GM12878 (cell line): ENCODE results near the gene PRKRA. TPM values are rescaled to one million over a fixed set of nuclear protein-coding genes. Genes with fewer than 3 reads are reported as not detected.

Source experiments
- ATAC-seq: fragments of 200-7000 bp; cut with Tn5 transposase; 3 replicates; pipeline ENCODE4 v1.9.1; 2020; ENCODE audit warnings: mild to moderate bottlenecking, moderate library complexity
- BruUV-seq: library from RNA; stranded (reverse); fragments of 400-500 nt; replicated peaks from 2 replicates; lab custom pipeline; 2021; lab: Mats Ljungman, UMichigan
- CTCF ChIA-PET: fragments of 300-600 bp; sonication (Branson Sonifier 250); formaldehyde crosslinking; extraction: SDS; loops from one replicate; lab custom pipeline; 2021; ENCODE audit warnings: inconsistent platforms; lab: Yijun Ruan, JAX
- POLR2A ChIA-PET: fragments of 350-600 bp; formaldehyde crosslinking; extraction: SDS; loops from one replicate; lab custom pipeline; 2021; ENCODE audit warnings: inconsistent platforms; lab: Charles Lee
- RAD21 ChIA-PET: fragments of 300-600 bp; sonication (Branson Sonifier 250); formaldehyde crosslinking; loops from one replicate; lab custom pipeline; 2023; ENCODE audit warnings: antibody characterized with exemption; ENCODE audit not compliant: unreplicated experiment; lab: Charles Lee
- SMC1A ChIA-PET: fragments of 300-600 bp; sonication (Branson Sonifier 250); formaldehyde crosslinking; loops from one replicate; lab custom pipeline; 2023; ENCODE audit not compliant: unreplicated experiment, uncharacterized antibody; lab: Charles Lee
- DNase-seq: peaks from one replicate; pipeline ENCODE4 v3.0.0-alpha.2; 2011; ENCODE audit warnings: low read depth, low spot score
- FAIRE-seq: peaks from 3 replicates; lab custom pipeline; 2011; peaks lifted over from hg19 to GRCh38; lab: Jason Lieb, UNC
- H2AFZ ChIP-seq: 2 replicates; pipeline ENCODE4 v1.6.0; 2011; ENCODE audit warnings: low read depth, low read length, control low read depth; ENCODE audit not compliant: control insufficient read depth
- H3K27ac ChIP-seq: 2 replicates; pipeline ENCODE4 v1.5.1; 2011; ENCODE audit warnings: control low read depth; ENCODE audit not compliant: control insufficient read depth, insufficient read depth
- H3K27me3 ChIP-seq, 2 experiments: replicated peaks in 1 of 2; 2 replicates each; pipeline versions ENCODE4 v1.6.0 to v1.6.1; 2011; ENCODE audit warnings: low read length in 1 of 2; ENCODE audit not compliant: control insufficient read depth in 2 of 2, insufficient read depth in 2 of 2
- H3K36me3 ChIP-seq, 2 experiments: 2 replicates each; pipeline ENCODE4 v1.5.1; 2011; ENCODE audit warnings: low read length in 1 of 2; ENCODE audit not compliant: control insufficient read depth in 2 of 2, insufficient read depth in 2 of 2
- H3K4me1 ChIP-seq: 2 replicates; pipeline ENCODE4 v1.6.1; 2011; ENCODE audit warnings: mild to moderate bottlenecking, low read length, moderate library complexity, mixed read lengths; ENCODE audit not compliant: control insufficient read depth, insufficient read depth
- H3K4me2 ChIP-seq: 2 replicates; pipeline ENCODE4 v1.6.0; 2011; ENCODE audit warnings: control low read depth; ENCODE audit not compliant: control insufficient read depth, insufficient read depth
- H3K4me3 ChIP-seq: fragments of 200-600 bp; sonication (generic); 2 replicates; pipeline ENCODE4 v1.5.1; 2016
- H3K79me2 ChIP-seq: 2 replicates; pipeline ENCODE4 v1.6.0; 2011; ENCODE audit warnings: low read length; ENCODE audit not compliant: control insufficient read depth, insufficient read depth
- H3K9ac ChIP-seq: 2 replicates; pipeline ENCODE4 v1.8.0; 2011; ENCODE audit warnings: low read length, control low read depth, mixed read lengths; ENCODE audit not compliant: control insufficient read depth, insufficient read depth
- H3K9me3 ChIP-seq: replicated peaks from 3 replicates; pipeline ENCODE4 v1.5.1; 2011; ENCODE audit warnings: mild to moderate bottlenecking, low read length; ENCODE audit not compliant: control insufficient read depth, insufficient read depth
- H4K20me1 ChIP-seq: 2 replicates; pipeline ENCODE4 v1.6.0; 2011; ENCODE audit not compliant: control insufficient read depth, insufficient read depth
- ATF7 ChIP-seq: fragments of 450-650 bp; IDR thresholded peaks from 2 replicates; pipeline ENCODE4 v1.6.1; 2016; ENCODE audit warnings: low read depth, mild to moderate bottlenecking
- CREB1 ChIP-seq: IDR thresholded peaks from 2 replicates; pipeline ENCODE4 v1.6.1; 2012; ENCODE audit warnings: low read depth, mild to moderate bottlenecking, inconsistent platforms
- DPF2 ChIP-seq: fragments of 450-650 bp; IDR thresholded peaks from 2 replicates; pipeline ENCODE4 v1.6.1; 2017; ENCODE audit warnings: mild to moderate bottlenecking
- FOS ChIP-seq: IDR thresholded peaks from 3 replicates; pipeline ENCODE4 v1.6.1; 2011; ENCODE audit warnings: borderline replicate concordance; ENCODE audit not compliant: insufficient read length; ENCODE audit errors: extremely low read depth
- HDAC2 ChIP-seq: fragments of 200-600 bp; sonication (generic); IDR thresholded peaks from 2 replicates; pipeline ENCODE4 v1.6.1; 2017
- HDAC6 ChIP-seq: fragments of 200-600 bp; sonication (generic); IDR thresholded peaks from one replicate; pipeline ENCODE4 v1.8.0; 2017; ENCODE audit warnings: antibody characterized with exemption; ENCODE audit not compliant: unreplicated experiment
- NFIC ChIP-seq: IDR thresholded peaks from 2 replicates; pipeline ENCODE4 v1.6.1; 2012; ENCODE audit warnings: low read depth, mild to moderate bottlenecking, inconsistent platforms, low read length, moderate library complexity
- POLR2A ChIP-seq: IDR thresholded peaks from 2 replicates; pipeline ENCODE4 v1.6.1; 2011; ENCODE audit warnings: low read depth, mild to moderate bottlenecking, low read length
- SUZ12 ChIP-seq: fragments of 200-600 bp; sonication (generic); IDR thresholded peaks from one replicate; pipeline ENCODE4 v1.6.1; 2018; ENCODE audit warnings: antibody characterized with exemption, mild to moderate bottlenecking; ENCODE audit not compliant: unreplicated experiment
- YBX1 ChIP-seq: fragments of 450-650 bp; IDR thresholded peaks from 2 replicates; pipeline ENCODE4 v1.6.1; 2016; ENCODE audit warnings: antibody characterized with exemption
- ZNF207 ChIP-seq: fragments of 450-650 bp; IDR thresholded peaks from 2 replicates; pipeline ENCODE4 v1.6.1; 2014; ENCODE audit warnings: antibody characterized with exemption, mild to moderate bottlenecking, borderline replicate concordance
- ZNF24 ChIP-seq: fragments of 450-650 bp; IDR thresholded peaks from 2 replicates; pipeline ENCODE4 v1.6.1; 2017; ENCODE audit warnings: antibody characterized with exemption, mild to moderate bottlenecking
- ZNF384 ChIP-seq: IDR thresholded peaks from 2 replicates; pipeline ENCODE4 v1.6.1; 2012; ENCODE audit warnings: low read depth, mild to moderate bottlenecking, low read length, improper control_type of control experiment, borderline replicate concordance
- WGBS: methylation state at CpG from one replicate; pipeline ENCODE4 v1.1.6; 2016; ENCODE audit warnings: low lambda C conversion rate; ENCODE audit not compliant: insufficient replicate concordance, insufficient coverage; ENCODE audit errors: missing lambda C conversion rate; 5-methylcytosine and 5-hydroxymethylcytosine counted together
- in situ Hi-C: fragments of 300-500 bp; cut with MboI; formaldehyde crosslinking; loops from 9 replicates; pipeline ENCODE4 v1.14.3; 2018; ENCODE audit warnings: mixed read lengths
- intact Hi-C: fragments of 100-400 bp; cut with micrococcal nuclease; formaldehyde crosslinking; loops from one replicate; pipeline ENCODE4 v1.14.2; 2022; ENCODE audit not compliant: unreplicated experiment
- polyA plus RNA-seq, 11 experiments: library from polyadenylated mRNA; depleted of rRNA in 4 of 11; unstranded in 6 of 11; stranded (reverse) in 5 of 11; fragments of >200 nt; fragmentation: Nextera tagmentation in 4 of 11; fragmentation: Illumina TruSeq in 1 of 11; extraction: Ambion mirVana in 4 of 11; extraction: Trizol in 1 of 11; gene quantifications; 1 replicate in 1 of 11; 2 replicates in 10 of 11; pipeline versions ENCODE4 v1.2.1 to v1.2.3, GENCODE V29; 2011 to 2016; ENCODE audit warnings: inconsistent platforms in 2 of 11, missing spikeins in 2 of 11, low read depth in 1 of 11
- total RNA-seq, 4 experiments: library from RNA; depleted of rRNA in 3 of 4; stranded (reverse); fragments of >200 nt in 3 of 4; fragmentation: Illumina TruSeq in 1 of 4; extraction: Trizol in 1 of 4; gene quantifications; 2 replicates each; pipeline versions ENCODE4 v1.2.1 to v1.2.3, GENCODE V29; 2013 to 2021
- TF ChIP-seq, protein P1 (sequence below): fragments of 450-650 bp; IDR thresholded peaks from 2 replicates; pipeline ENCODE4 v1.6.1; 2016; ENCODE audit warnings: mild to moderate bottlenecking

Gene PRKRA
- total and polyA plus RNA-seq, 10 of the 15 experiments (the other 5 are each of a cell fraction or from before 2014, with no cell fraction given), result 19.1 to 75.6 (median 51.7) TPM

DNA sequence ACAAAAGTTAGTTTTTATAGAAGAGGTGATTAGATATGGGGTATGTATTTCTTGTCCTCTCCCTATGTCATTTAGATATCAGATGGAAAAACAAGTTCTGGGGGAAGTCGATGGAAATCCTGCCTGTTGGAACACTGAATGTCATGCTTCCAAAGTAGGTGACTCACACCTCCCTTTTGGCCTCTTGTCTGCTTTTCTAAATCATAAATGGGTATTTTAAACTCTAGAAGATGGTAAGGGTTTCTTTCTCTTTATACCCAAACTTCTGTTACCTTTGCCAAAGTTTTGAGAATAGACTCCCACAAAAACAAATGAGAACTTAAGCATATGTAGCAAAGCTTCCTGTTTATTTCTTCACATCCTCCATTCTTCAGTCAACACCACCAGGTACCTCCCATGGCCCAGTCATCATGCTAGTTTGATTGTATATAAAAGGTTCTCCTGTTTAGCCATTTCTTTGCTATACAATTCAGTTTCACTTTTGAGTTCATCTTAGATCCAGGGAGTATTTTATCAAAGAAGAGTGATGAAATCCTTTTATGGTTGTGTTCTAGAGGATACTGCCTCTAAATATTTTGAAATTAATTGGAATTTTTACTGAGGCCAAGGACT lies 63.9 kb downstream of the PRKRA start:
- no peak for ATAC-seq
- Histone ChIP-seq H3K4me3 (no peak overlapping the region), H3K4me2 (0 out of 2 replicates have a peak overlapping the region, but pooled peaks have one; percentile 23), H3K27ac (no peak overlapping the region), H3K36me3 (no peaks in the 10 kb centered on the region), H3K4me1 (no peaks in the 10 kb centered on the region), H2AFZ (no peak overlapping the region)
- BruUV-seq, result no TSS peak
- TF ChIP-seq ZNF24, result no peak
- TF ChIP-seq ZNF384, result no peak
- no peak for TF ChIP-seq ATF7
- no peak for TF ChIP-seq DPF2
- no peak for TF ChIP-seq POLR2A
- TF ChIP-seq HDAC2, result no peak
- TF ChIP-seq, all 136 proteins: peak for 0
- in situ Hi-C loops (no loop called here), intact Hi-C loops (no loop called here)
- Histone ChIP-seq H4K20me1 (no peaks in the 10 kb centered on the region), H3K9ac (no peak overlapping the region), H3K79me2 (no peaks in the 10 kb centered on the region), H3K27me3 (no peaks in the 10 kb centered on the region), H3K9me3 (no peaks in the 10 kb centered on the region)
- DNase-seq (no peak), FAIRE-seq (no peak)
- 84% methylated on average over 1 of the region's 1 CpG for WGBS
- POLR2A ChIA-PET, result interaction anchor here (0.5 to 0.7 kb wide), 2 partner anchors 8 to 260 kb away, joined by 3 to 6 read pairs; no protein-coding TSS in a partner anchor
- SMC1A ChIA-PET, result no interaction called here
- RAD21 ChIA-PET, result no interaction called here
- CTCF ChIA-PET, result interaction anchor here (1.5 to 1.9 kb wide), 2 partner anchors 10 to 32 kb away, joined by 4 to 11 read pairs; no protein-coding TSS in a partner anchor

GRCh38 chr2:178385595-178386148 lies 65.3 kb downstream of the PRKRA start:
- BruUV-seq, result no TSS peak
- Histone ChIP-seq H3K36me3 (no peaks in the 10 kb centered on the region), H4K20me1 (no peaks in the 10 kb centered on the region), H3K4me2 (no peak overlapping the region), H3K79me2 (no peaks in the 10 kb centered on the region), H3K4me1 (no peaks in the 10 kb centered on the region), H3K9ac (no peak overlapping the region), H3K27me3 (no peaks in the 10 kb centered on the region), H2AFZ (no peak overlapping the region), H3K9me3 (no peaks in the 10 kb centered on the region), H3K27ac (no peak overlapping the region), H3K4me3 (no peak overlapping the region)
- ChIA-PET SMC1A (interaction anchor here (1.3 kb wide), 1 partner anchor 9 kb away, joined by 4 read pairs; no protein-coding TSS in a partner anchor), POLR2A (no interaction called here), CTCF (interaction anchor here (1.3 to 1.5 kb wide), 2 partner anchors 11 kb away, joined by 3 to 4 read pairs; no protein-coding TSS in a partner anchor), RAD21 (no interaction called here)
- ATAC-seq (no peak), DNase-seq (no peak), FAIRE-seq (no peak)
- in situ Hi-C loops, result no loop called here
- intact Hi-C loops, result no loop called here
- WGBS, result 67% methylated on average over 4 of the region's 4 CpGs
- TF ChIP-seq NFIC (no peak), HDAC6 (no peak), FOS (no peak), ZNF207 (no peak), CREB1 (no peak), SUZ12 (no peak), YBX1 (no peak)
- TF ChIP-seq, protein P1, sequence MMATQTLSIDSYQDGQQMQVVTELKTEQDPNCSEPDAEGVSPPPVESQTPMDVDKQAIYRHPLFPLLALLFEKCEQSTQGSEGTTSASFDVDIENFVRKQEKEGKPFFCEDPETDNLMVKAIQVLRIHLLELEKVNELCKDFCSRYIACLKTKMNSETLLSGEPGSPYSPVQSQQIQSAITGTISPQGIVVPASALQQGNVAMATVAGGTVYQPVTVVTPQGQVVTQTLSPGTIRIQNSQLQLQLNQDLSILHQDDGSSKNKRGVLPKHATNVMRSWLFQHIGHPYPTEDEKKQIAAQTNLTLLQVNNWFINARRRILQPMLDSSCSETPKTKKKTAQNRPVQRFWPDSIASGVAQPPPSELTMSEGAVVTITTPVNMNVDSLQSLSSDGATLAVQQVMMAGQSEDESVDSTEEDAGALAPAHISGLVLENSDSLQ, result no peak
